GM12892 (cell line): ENCODE results near the gene EDRF1.

Source experiments
- POLR2AphosphoS5 ChIP-seq: IDR thresholded peaks from 2 replicates; pipeline ENCODE4 v1.6.1; 2011; ENCODE audit warnings: low read depth, low read length, control low read depth
- TAF1 ChIP-seq: IDR thresholded peaks from 2 replicates; pipeline ENCODE4 v1.6.1; 2011; ENCODE audit warnings: low read depth, mild to moderate bottlenecking, control low read depth, low read length, borderline replicate concordance

GRCh38 chr10:125727436-125727835 lies 7.9 kb downstream of the EDRF1 start:
- TF ChIP-seq POLR2AphosphoS5, result no peak
- no peak for TF ChIP-seq TAF1
